ENCODE measurements around the gene CMTM6.
"Not testable (repeated sequence)": the region's sequence is repeated elsewhere in the genome, so short reads cannot be mapped to it uniquely, and the experiment has no call there.

CMTM6 gene

DNA sequence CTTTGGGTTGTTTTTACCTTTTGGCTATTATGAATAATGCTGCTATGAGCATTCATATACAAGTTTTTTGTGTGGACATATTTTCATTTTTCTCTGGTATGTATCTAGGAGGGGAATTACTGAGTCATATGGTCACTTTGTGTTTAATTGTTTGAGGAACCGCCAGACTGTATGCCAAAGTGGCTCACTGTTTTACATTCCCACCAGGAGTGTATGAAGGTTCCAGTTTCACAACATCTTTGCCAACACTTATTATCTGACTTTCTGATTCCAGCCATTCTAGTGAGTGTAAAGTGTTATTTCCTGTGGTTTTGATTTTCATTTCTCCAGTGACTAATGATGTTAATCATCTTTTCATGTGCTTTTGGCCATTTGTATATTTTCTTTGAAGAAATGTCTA is 59.2 kb downstream of the CMTM6 start:
- DNase-seq (ENCODE audit: low read depth): no peak

- DNase-seq (ENCODE audit: low read depth): no peak
Measured at GRCh38 chr3:32442766-32443165, 59.9 kb downstream of the CMTM6 start.

GRCh38 chr3:32440611-32441350 is 61.9 kb downstream of the CMTM6 start:
- DNase-seq (ENCODE audit: low read depth): no peak

DNA sequence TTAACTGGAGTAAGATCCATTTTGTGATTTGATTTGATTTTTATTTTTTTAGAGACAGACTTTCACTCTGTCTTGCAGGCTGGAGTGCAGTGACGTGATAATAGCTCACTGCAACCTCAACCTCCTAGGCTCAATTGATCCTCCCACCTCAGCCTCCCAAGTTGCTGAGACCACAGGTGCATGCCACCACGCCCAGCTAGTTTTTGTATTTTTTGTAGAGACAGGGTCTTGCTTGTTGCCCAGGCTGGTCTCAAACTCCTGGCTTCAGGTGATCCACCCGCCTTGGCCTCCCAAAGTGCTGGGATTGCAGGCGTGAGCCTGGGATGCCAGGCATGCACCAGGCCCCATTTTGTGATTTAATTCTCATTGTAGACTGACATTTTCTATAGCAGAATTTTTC is 63.2 kb downstream of the CMTM6 start:
- DNase-seq (ENCODE audit: low read depth): not testable (repeated sequence)

- no peak for DNase-seq (ENCODE audit: low read depth)
Measured at GRCh38 chr3:32438596-32439344, 63.9 kb downstream of the CMTM6 start.

DNA sequence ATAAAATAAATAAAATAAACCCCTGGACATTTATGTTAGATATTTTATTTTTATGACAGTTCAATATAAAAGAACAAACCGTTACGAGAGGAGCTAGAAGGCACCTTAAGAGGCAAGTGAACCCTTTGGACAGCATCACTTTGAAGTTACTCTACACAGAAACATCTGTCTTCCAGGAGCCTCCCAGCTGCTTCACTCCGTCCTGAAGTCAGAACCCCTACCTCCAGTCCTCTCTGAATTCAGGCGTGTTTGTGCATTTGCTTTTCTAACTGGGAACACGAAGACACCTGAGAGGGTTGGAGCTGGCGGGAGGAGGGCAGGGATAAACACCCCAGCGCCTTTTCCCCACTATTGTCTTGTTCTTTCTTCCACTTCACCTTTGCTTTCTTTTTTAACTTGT is 64.8 kb downstream of the CMTM6 start:
- DNase-seq (ENCODE audit: low read depth): no peak

DNA sequence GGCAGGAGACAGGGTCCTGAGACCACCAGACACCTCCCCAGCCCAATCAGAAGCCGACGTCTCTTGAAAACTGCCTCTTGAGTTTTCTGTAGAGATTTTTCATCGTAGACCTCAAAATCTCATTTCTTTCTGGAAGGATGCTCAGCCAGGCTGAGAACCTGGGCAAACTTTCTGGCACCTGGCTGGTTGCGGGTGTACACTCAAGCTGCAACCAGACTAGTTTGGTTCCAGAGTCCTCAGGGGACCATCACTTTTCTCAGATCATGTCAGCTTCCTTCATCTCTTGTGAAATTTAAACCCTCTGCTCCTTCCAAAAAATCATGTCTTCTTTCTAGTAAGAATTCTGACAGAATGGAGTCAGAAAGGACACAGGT is 65.8 kb downstream of the CMTM6 start:
- DNase-seq (ENCODE audit: low read depth): no peak

GRCh38 chr3:32435911-32436815 is 66.5 kb downstream of the CMTM6 start:
- DNase-seq (ENCODE audit: low read depth): no peak

DNA sequence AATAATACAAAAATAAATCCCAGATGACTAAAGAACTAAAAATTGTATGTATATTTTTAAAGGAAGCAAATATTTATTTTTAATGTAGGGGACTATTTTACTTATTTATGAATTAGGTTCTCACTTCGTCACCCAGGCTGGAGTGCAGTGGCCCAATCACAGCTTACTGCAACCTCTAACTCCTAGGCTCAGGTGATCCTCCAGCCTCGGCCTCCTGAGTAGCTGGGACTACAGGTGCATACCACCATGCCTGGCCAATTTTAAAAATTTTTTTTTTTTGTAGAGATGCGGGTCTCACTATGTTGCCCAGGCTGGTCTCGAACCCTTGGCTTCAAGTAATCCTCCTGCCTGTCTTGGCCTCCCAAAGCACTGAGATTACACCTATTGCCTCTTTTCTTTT is 68.4 kb downstream of the CMTM6 start:
- DNase-seq (ENCODE audit: low read depth): no peak

- no peak for DNase-seq (ENCODE audit: low read depth)
Measured at GRCh38 chr3:32432711-32433530, 69.7 kb downstream of the CMTM6 start.

DNA sequence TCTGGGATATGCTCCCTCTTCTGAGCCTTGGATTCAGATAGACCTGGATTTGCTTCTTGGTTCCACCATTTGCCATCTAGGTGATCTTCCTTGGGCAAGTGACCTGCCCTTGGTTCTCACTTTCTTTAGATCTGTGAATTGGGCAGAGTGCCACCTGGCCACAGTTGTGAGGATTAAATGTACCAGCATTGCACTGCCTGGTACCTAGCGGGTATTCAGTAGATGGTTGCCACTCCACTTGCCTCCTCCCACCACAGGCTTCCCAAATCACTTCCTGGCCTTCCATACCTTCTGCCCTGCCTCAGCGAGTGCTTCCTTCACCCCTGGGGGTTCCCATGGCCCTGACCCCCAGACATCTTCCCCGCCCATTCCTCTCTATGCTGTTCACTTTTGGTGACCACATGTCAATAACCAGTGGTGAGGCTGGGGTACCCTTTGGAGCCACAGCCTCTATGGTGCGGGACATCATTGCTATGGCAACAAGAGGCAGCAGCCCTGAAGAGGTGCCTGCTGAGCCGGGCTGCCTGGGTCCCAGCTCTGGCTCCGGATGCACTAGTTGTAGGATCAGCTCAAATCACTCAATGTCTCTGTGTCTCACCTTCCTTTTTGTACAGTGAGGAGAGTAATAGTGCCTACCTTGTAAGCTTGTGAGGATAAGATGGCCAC is 70.5 kb downstream of the CMTM6 start:
- DNase-seq (ENCODE audit: low read depth): no peak

GRCh38 chr3:32431481-32431880 is 71.2 kb downstream of the CMTM6 start:
- no peak for DNase-seq (ENCODE audit: low read depth)
